K562 (cell line): ENCODE data around the gene EPHB1. TPM values are rescaled to one million over a fixed set of nuclear protein-coding genes. Genes with fewer than 3 reads are reported as not detected.

ENCODE experiments used
- ATAC-seq: fragments of 200-7000 bp; cut with Tn5 transposase; 3 replicates; pipeline ENCODE4 v1.9.1; 2020; ENCODE audit warnings: moderate library complexity
- BruUV-seq: library from RNA; stranded (reverse); fragments of 400-500 nt; replicated peaks from 2 replicates; lab custom pipeline; 2021; lab: Mats Ljungman, UMichigan
- CTCF ChIA-PET: fragments of 300-600 bp; formaldehyde crosslinking; extraction: SDS; loops from one replicate; lab custom pipeline; 2021; ENCODE audit warnings: low intra/inter-chr PET ratio; lab: Yijun Ruan, JAX
- POLR2A ChIA-PET: fragments of 300-600, 350-650 bp; sonication (Branson Sonifier 250); formaldehyde crosslinking; extraction: SDS; loops from one replicate; lab custom pipeline; 2021; ENCODE audit warnings: antibody characterized with exemption, inconsistent platforms; lab: Yijun Ruan, JAX
- DNase-seq, 4 experiments: peaks; one replicate each; pipeline versions ENCODE4 v3.0.0 to v3.0.0-alpha.2; 2011 to 2018; ENCODE audit warnings: low spot score in 3 of 4, mixed read lengths in 3 of 4; ENCODE audit errors: extremely low read depth in 1 of 4
- FAIRE-seq: peaks from 2 replicates; lab custom pipeline; 2011; peaks lifted over from hg19 to GRCh38; lab: Jason Lieb, UNC
- H2AFZ ChIP-seq: 2 replicates; pipeline ENCODE4 v1.6.0; 2011; ENCODE audit warnings: low read depth, low read length, control low read depth, inconsistent platforms
- H3K27ac ChIP-seq: fragments of 200-600 bp; 3 replicates; pipeline ENCODE4 v1.8.0; 2011; ENCODE audit warnings: low read depth, mild to moderate bottlenecking, control low read depth, inconsistent platforms, low read length, moderate library complexity, mixed read lengths; ENCODE audit errors: extremely low read depth
- H3K27me3 ChIP-seq, 2 experiments: fragments of 300-600 bp in 1 of 2; 2 replicates in 1 of 2; 3 replicates in 1 of 2; pipeline versions ENCODE4 v1.6.0 to v1.8.0; 2011; ENCODE audit warnings: inconsistent platforms in 2 of 2, low read length in 2 of 2, mild to moderate bottlenecking in 1 of 2, mixed read lengths in 1 of 2, moderate library complexity in 1 of 2; ENCODE audit not compliant: control insufficient read depth in 2 of 2, insufficient read depth in 2 of 2
- H3K36me3 ChIP-seq: fragments of 300-600 bp; 3 replicates; pipeline ENCODE4 v1.8.0; 2011; ENCODE audit warnings: mild to moderate bottlenecking, low read length, inconsistent platforms; ENCODE audit not compliant: control insufficient read depth, insufficient read depth
- H3K4me1 ChIP-seq, 2 experiments: fragments of 200-600 bp in 1 of 2; replicated peaks in 1 of 2; 2 replicates in 1 of 2; 3 replicates in 1 of 2; pipeline versions ENCODE4 v1.5.1 to v1.8.0; 2011; ENCODE audit warnings: inconsistent platforms in 2 of 2, low read length in 2 of 2, mild to moderate bottlenecking in 1 of 2, mixed read lengths in 1 of 2, moderate library complexity in 1 of 2; ENCODE audit not compliant: control insufficient read depth in 2 of 2, insufficient read depth in 2 of 2
- H3K4me2 ChIP-seq: 2 replicates; pipeline ENCODE4 v1.6.1; 2011; ENCODE audit warnings: low read length, control low read depth, inconsistent platforms, mixed read lengths; ENCODE audit not compliant: insufficient read depth
- H3K4me3 ChIP-seq: fragments of 200-600 bp; sonication (generic), shearing (Covaris generic); 2 replicates; pipeline ENCODE4 v1.5.1; 2016; ENCODE audit warnings: control low read depth, inconsistent platforms
- H3K79me2 ChIP-seq: fragments of 200-600 bp; 3 replicates; pipeline ENCODE4 v1.8.0; 2011; ENCODE audit warnings: low read length, inconsistent platforms; ENCODE audit not compliant: control insufficient read depth, insufficient read depth
- H3K9ac ChIP-seq, 2 experiments: 2 replicates each; pipeline versions ENCODE4 v1.6.0 to v1.6.1; 2011; ENCODE audit warnings: low read depth in 2 of 2, low read length in 2 of 2, control low read depth in 1 of 2, inconsistent platforms in 1 of 2, mild to moderate bottlenecking in 1 of 2, mixed read lengths in 1 of 2; ENCODE audit not compliant: insufficient read depth in 1 of 2
- H3K9me1 ChIP-seq: one replicate; pipeline ENCODE4 v1.6.0; 2011; ENCODE audit warnings: inconsistent platforms, mild to moderate bottlenecking, low read length, moderate library complexity; ENCODE audit not compliant: control insufficient read depth, insufficient read depth
- H3K9me3 ChIP-seq: replicated peaks from 2 replicates; pipeline ENCODE4 v1.5.1; 2011; ENCODE audit warnings: low read depth, low read length, inconsistent platforms; ENCODE audit not compliant: control insufficient read depth, insufficient read depth
- H4K20me1 ChIP-seq: replicated peaks from 2 replicates; pipeline ENCODE4 v1.6.1; 2011; ENCODE audit warnings: low read length, inconsistent platforms, mixed read lengths; ENCODE audit not compliant: control insufficient read depth, insufficient read depth
- CBX5 ChIP-seq: IDR thresholded peaks from 2 replicates; pipeline ENCODE4 v1.6.1; 2014; ENCODE audit warnings: low read depth, borderline replicate concordance
- CREB3 ChIP-seq: fragments of 450-650 bp; conservative IDR thresholded peaks from 2 replicates; pipeline ENCODE4 v1.6.1; 2016; ENCODE audit warnings: missing genetic modification characterization, low read depth, mild to moderate bottlenecking, missing compliant biosample characterization, moderate library complexity
- E2F5 ChIP-seq: sonication (generic); formaldehyde crosslinking; IDR thresholded peaks from 2 replicates; pipeline ENCODE4 v1.8.0; 2022; ENCODE audit warnings: mild to moderate bottlenecking, missing genetic modification reagents
- ETV6 ChIP-seq, 3 experiments: fragments of 150-350 bp in 1 of 3; sonication (generic) in 1 of 3; formaldehyde crosslinking in 1 of 3; IDR thresholded peaks; 2 replicates each; pipeline versions ENCODE4 v1.6.1 to v1.8.0; 2014 to 2022; ENCODE audit warnings: borderline replicate concordance in 2 of 3, low read depth in 2 of 3, antibody characterized with exemption in 1 of 3, low read length in 1 of 3, mild to moderate bottlenecking in 1 of 3, missing genetic modification reagents in 1 of 3
- GABPB2 ChIP-seq: fragments of 250-450 bp; sonication (Bioruptor Pico); conservative IDR thresholded peaks from 2 replicates; pipeline ENCODE4 v1.5.1; 2021; ENCODE audit warnings: mild to moderate bottlenecking
- NR4A1 ChIP-seq, 2 experiments: fragments of 250-450 bp in 1 of 2; fragments of 450-650 bp in 1 of 2; sonication (Bioruptor Pico) in 1 of 2; IDR thresholded peaks; 2 replicates each; pipeline versions ENCODE4 v1.4.0 to v1.6.1; 2016 to 2020; ENCODE audit warnings: mild to moderate bottlenecking in 2 of 2, missing compliant biosample characterization in 1 of 2, missing genetic modification characterization in 1 of 2, moderate library complexity in 1 of 2
- PTTG1 ChIP-seq: fragments of 450-650 bp; IDR thresholded peaks from 2 replicates; pipeline ENCODE4 v1.6.1; 2016; ENCODE audit warnings: low read depth, mild to moderate bottlenecking, missing genetic modification characterization, missing compliant biosample characterization
- STAT5A ChIP-seq: IDR thresholded peaks from 2 replicates; pipeline ENCODE4 v1.6.1; 2012; ENCODE audit warnings: low read length, inconsistent platforms, borderline replicate concordance
- TCFL5 ChIP-seq: fragments of 250-450 bp; sonication (Bioruptor Pico); conservative IDR thresholded peaks from 2 replicates; pipeline ENCODE4 v1.6.1; 2021; ENCODE audit warnings: mild to moderate bottlenecking, moderate library complexity, matching md5 sums
- ZC3H8 ChIP-seq: fragments of 450-650 bp; IDR thresholded peaks from 2 replicates; pipeline ENCODE4 v1.6.1; 2017
- ZFPM2 ChIP-seq: fragments of 250-450 bp; sonication (Bioruptor Pico); IDR thresholded peaks from 2 replicates; pipeline ENCODE4 v1.5.1; 2022; ENCODE audit warnings: mild to moderate bottlenecking
- ZNF12 ChIP-seq: sonication (generic); formaldehyde crosslinking; IDR thresholded peaks from 2 replicates; pipeline ENCODE4 v1.4.0; 2020; ENCODE audit warnings: mild to moderate bottlenecking, missing genetic modification reagents
- ZNF780A ChIP-seq: fragments of 250-450 bp; sonication (Bioruptor Pico); IDR thresholded peaks from 2 replicates; pipeline ENCODE4 v1.5.0; 2021; ENCODE audit warnings: mild to moderate bottlenecking
- WGBS: fragments of 100-300 bp; shearing (Covaris generic); methylation state at CpG from one replicate; pipeline ENCODE4 v1.1.6; 2016; ENCODE audit warnings: low coverage, mixed read lengths; ENCODE audit not compliant: insufficient coverage; ENCODE audit errors: missing lambda C conversion rate; 5-methylcytosine and 5-hydroxymethylcytosine counted together
- in situ Hi-C: fragments of 300-500 bp; cut with MboI; formaldehyde crosslinking; loops from 4 replicates; pipeline ENCODE4 v1.15.0; 2018; ENCODE audit warnings: inconsistent platforms, mixed read lengths
- intact Hi-C: fragments of 100-400 bp; cut with micrococcal nuclease; formaldehyde crosslinking; loops from 2 replicates; pipeline ENCODE4 v1.14.2; 2022
- polyA plus RNA-seq, 8 experiments: library from polyadenylated mRNA; depleted of rRNA in 4 of 8; stranded (reverse) in 5 of 8; unstranded in 3 of 8; fragments of >200 nt; fragmentation: Nextera tagmentation in 2 of 8; fragmentation: Illumina TruSeq in 1 of 8; extraction: Ambion mirVana in 2 of 8; extraction: Trizol in 1 of 8; gene quantifications; 2 replicates each; pipeline versions ENCODE4 v1.2.1 to v1.2.3, GENCODE V29; 2011 to 2014; ENCODE audit warnings: inconsistent platforms in 1 of 8, missing spikeins in 1 of 8
- total RNA-seq, 7 experiments: library from RNA; depleted of rRNA in 6 of 7; stranded (reverse); fragments of >200 nt in 6 of 7; fragmentation: Illumina TruSeq in 2 of 7; extraction: Trizol in 2 of 7; gene quantifications; 2 replicates each; pipeline versions ENCODE4 v1.2.1 to v1.2.3, GENCODE V29; 2011 to 2021; ENCODE audit warnings: low replicate concordance in 1 of 7
- TF ChIP-seq, protein P1 (sequence below), 2 experiments: IDR thresholded peaks; 2 replicates each; pipeline ENCODE4 v1.6.1; 2012; ENCODE audit warnings: improper control_type of control experiment in 2 of 2, low read depth in 2 of 2, low read length in 2 of 2, borderline replicate concordance in 1 of 2
- TF ChIP-seq, protein P2 (sequence below): sonication (generic); formaldehyde crosslinking; IDR thresholded peaks from 2 replicates; pipeline ENCODE4 v1.8.0; 2022; ENCODE audit warnings: mild to moderate bottlenecking, missing genetic modification reagents

The EPHB1 gene
- total and polyA plus RNA-seq, 9 of the 15 experiments (the other 6 are each of a cell fraction or from before 2014, with no cell fraction given): 0.29 TPM; not detected in 8

DNA sequence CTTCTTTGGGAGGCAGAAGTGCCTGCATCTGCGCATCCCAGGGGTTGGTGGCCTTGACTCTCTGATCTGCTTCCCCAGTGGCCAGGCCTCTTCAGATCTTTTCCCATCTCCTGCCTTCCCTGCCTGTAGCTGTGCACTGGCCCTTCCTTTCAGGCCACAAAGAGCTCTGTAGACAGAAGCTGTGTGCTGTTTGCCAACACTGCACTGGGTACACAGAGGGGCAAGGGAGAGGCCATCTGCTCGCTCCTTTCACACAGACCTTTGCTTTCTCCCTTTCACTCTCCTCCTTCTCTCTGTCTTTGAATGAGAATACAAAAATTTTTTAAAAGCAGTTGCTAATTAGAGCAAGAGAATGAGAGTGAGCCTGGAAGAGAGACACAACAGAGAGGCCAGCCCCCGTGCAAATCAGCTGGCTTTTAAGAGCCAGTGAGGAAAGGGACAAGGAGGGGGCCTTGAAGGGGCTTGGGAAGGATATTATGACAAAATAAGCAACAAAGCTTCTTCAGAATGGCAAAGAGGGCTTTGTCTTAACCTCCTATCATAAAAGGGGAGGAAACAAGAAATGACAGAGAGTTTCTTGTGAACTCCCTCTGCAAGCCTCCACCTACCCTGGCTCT lies 170.9 kb downstream of the EPHB1 start:
- ChIA-PET CTCF (no interaction called here), POLR2A (no interaction called here)
- no peak overlapping the region for H3K27ac ChIP-seq
- no peak overlapping the region for H3K9ac ChIP-seq
- no peaks in the 10 kb centered on the region for H3K27me3 ChIP-seq
- DNase-seq: no peak
- TF ChIP-seq TCFL5 (CRISPR knock-in tag): no peak
- TF ChIP-seq ZNF12 (CRISPR knock-in tag): no peak
- no peak for TF ChIP-seq PTTG1 (tag)
- no peak for TF ChIP-seq ZC3H8
- no peak for TF ChIP-seq GABPB2 (CRISPR knock-in tag)
- TF ChIP-seq CREB3: no peak
- no peak for TF ChIP-seq CBX5
- no peak for TF ChIP-seq ETV6 (IDR thresholded peaks at IDR 0.05; ENCODE audit: borderline replicate concordance in 1 of 2, low read depth in 2 of 2, low read length in 1 of 2)
- no peak for TF ChIP-seq ETV6 (CRISPR knock-in tag; IDR thresholded peaks at IDR 0.05; ENCODE audit: borderline replicate concordance)
- TF ChIP-seq, protein P1, sequence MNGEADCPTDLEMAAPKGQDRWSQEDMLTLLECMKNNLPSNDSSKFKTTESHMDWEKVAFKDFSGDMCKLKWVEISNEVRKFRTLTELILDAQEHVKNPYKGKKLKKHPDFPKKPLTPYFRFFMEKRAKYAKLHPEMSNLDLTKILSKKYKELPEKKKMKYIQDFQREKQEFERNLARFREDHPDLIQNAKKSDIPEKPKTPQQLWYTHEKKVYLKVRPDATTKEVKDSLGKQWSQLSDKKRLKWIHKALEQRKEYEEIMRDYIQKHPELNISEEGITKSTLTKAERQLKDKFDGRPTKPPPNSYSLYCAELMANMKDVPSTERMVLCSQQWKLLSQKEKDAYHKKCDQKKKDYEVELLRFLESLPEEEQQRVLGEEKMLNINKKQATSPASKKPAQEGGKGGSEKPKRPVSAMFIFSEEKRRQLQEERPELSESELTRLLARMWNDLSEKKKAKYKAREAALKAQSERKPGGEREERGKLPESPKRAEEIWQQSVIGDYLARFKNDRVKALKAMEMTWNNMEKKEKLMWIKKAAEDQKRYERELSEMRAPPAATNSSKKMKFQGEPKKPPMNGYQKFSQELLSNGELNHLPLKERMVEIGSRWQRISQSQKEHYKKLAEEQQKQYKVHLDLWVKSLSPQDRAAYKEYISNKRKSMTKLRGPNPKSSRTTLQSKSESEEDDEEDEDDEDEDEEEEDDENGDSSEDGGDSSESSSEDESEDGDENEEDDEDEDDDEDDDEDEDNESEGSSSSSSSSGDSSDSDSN (IDR thresholded peaks at IDR 0.05; ENCODE audit: borderline replicate concordance in 1 of 2, low read depth in 2 of 2, low read length in 2 of 2): no peak
- no peak for TF ChIP-seq ZFPM2 (CRISPR knock-in tag)
- TF ChIP-seq STAT5A: no peak
- TF ChIP-seq ZNF780A (CRISPR knock-in tag): no peak
- TF ChIP-seq E2F5: no peak
- TF ChIP-seq, protein P2, sequence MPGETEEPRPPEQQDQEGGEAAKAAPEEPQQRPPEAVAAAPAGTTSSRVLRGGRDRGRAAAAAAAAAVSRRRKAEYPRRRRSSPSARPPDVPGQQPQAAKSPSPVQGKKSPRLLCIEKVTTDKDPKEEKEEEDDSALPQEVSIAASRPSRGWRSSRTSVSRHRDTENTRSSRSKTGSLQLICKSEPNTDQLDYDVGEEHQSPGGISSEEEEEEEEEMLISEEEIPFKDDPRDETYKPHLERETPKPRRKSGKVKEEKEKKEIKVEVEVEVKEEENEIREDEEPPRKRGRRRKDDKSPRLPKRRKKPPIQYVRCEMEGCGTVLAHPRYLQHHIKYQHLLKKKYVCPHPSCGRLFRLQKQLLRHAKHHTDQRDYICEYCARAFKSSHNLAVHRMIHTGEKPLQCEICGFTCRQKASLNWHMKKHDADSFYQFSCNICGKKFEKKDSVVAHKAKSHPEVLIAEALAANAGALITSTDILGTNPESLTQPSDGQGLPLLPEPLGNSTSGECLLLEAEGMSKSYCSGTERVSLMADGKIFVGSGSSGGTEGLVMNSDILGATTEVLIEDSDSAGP: no peak
- no peak for TF ChIP-seq NR4A1 (CRISPR knock-in tag; IDR thresholded peaks at IDR 0.05)
- TF ChIP-seq NR4A1 (tag; IDR thresholded peaks at IDR 0.05): no peak
- in situ Hi-C loops: no loop called here
- H2AFZ ChIP-seq: no peak overlapping the region
- no peaks in the 10 kb centered on the region for H3K79me2 ChIP-seq
- no peaks in the 10 kb centered on the region for H4K20me1 ChIP-seq
- H3K4me2 ChIP-seq: no peak overlapping the region
- BruUV-seq: no TSS peak
- ATAC-seq: no peak
- no peak for FAIRE-seq
- intact Hi-C loops: no loop called here
- no peaks in the 10 kb centered on the region for H3K36me3 ChIP-seq
- no peak overlapping the region for H3K4me3 ChIP-seq
- H3K4me1 ChIP-seq: no peaks in the 10 kb centered on the region
- no peaks in the 10 kb centered on the region for H3K9me1 ChIP-seq
- no peaks in the 10 kb centered on the region for H3K9me3 ChIP-seq
- 0% methylated on average over 2 of the region's 3 CpGs for WGBS
